GM12891 (cell line): ENCODE data around the gene ARID4A.

Experiments used
- POLR2A ChIP-seq: IDR thresholded peaks from 2 replicates; pipeline ENCODE4 v1.6.1; 2011; ENCODE audit warnings: low read depth, low read length, control low read depth
- POLR2AphosphoS5 ChIP-seq: IDR thresholded peaks from 2 replicates; pipeline ENCODE4 v1.6.1; 2011; ENCODE audit warnings: low read depth, low read length, control low read depth
- SPI1 ChIP-seq: IDR thresholded peaks from 2 replicates; pipeline ENCODE4 v1.6.1; 2011; ENCODE audit warnings: low read depth, low read length, control low read depth
- TAF1 ChIP-seq: IDR thresholded peaks from 2 replicates; pipeline ENCODE4 v1.6.1; 2011; ENCODE audit warnings: low read depth, low read length, control low read depth

- TF ChIP-seq POLR2AphosphoS5, result no peak
- no peak for TF ChIP-seq POLR2A
- TF ChIP-seq TAF1, result no peak
- no peak for TF ChIP-seq SPI1
These were observed 17.3 kb downstream of the ARID4A start for GRCh38 chr14:58315606-58316005.
